Tibial nerve (tissue), 3 donors: ENCODE results near the gene COL11A2.

ENCODE experiments used
- POLR2A ChIP-seq, 2 donors: fragments of 450-650 bp; IDR thresholded peaks; one replicate each; pipeline ENCODE4 v1.6.1; 2017; ENCODE audit warnings: antibody characterized with exemption in 2 of 2, mild to moderate bottlenecking in 2 of 2, moderate library complexity in 2 of 2
- TF ChIP-seq, protein P1 (sequence below), 5 experiments: fragments of 200-600 bp in 3 of 5; fragments of 450-650 bp in 2 of 5; sonication (generic) in 3 of 5; IDR thresholded peaks; one replicate each; pipeline ENCODE4 v1.5.1; 2016 to 2019; ENCODE audit warnings: antibody characterized with exemption in 5 of 5, mild to moderate bottlenecking in 3 of 5, moderate library complexity in 2 of 5

DNA sequence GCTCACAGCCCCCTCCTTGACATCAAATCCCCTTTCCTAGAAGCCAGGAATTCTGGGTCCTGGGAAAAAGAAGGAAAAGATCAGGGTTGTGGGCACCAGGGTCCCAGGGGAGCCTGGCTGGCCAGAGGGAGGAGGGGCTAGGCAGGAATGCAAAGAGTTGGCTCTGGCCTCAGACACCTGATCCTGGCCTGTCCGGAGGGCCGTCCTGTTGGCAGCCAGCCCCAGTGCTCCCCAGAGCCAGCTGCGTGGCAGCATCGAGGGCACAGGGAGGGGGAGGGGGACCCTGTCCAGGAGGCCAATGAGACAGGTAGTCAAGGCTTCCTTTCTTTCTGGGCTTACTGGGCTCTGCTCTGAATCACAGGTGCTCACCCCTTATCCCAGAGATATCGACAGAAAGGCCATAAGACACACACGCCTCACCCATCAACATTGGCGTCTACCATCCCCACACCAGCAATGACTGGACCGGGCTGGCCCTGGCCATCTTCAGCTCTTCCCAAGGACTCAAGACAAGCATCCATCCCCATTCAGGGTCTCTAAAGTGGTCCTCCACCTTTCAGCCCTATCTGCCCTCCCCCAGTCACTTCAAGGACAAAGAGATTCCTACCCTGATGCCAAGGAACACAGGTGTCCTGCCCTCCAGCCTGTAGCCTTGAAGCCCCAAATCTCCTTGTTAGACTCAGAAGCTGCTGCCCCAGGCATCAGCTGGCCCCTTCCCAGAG is 723 bp downstream of the COL11A2 start:
- TF ChIP-seq, protein P1, sequence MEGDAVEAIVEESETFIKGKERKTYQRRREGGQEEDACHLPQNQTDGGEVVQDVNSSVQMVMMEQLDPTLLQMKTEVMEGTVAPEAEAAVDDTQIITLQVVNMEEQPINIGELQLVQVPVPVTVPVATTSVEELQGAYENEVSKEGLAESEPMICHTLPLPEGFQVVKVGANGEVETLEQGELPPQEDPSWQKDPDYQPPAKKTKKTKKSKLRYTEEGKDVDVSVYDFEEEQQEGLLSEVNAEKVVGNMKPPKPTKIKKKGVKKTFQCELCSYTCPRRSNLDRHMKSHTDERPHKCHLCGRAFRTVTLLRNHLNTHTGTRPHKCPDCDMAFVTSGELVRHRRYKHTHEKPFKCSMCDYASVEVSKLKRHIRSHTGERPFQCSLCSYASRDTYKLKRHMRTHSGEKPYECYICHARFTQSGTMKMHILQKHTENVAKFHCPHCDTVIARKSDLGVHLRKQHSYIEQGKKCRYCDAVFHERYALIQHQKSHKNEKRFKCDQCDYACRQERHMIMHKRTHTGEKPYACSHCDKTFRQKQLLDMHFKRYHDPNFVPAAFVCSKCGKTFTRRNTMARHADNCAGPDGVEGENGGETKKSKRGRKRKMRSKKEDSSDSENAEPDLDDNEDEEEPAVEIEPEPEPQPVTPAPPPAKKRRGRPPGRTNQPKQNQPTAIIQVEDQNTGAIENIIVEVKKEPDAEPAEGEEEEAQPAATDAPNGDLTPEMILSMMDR (IDR thresholded peaks at IDR 0.05) = no peak
- no peak for TF ChIP-seq POLR2A (IDR thresholded peaks at IDR 0.05)
